Gastrocnemius medialis (tissue), 4 donors: ENCODE results near the gene PDCD2L. TPM values are rescaled to one million over a fixed set of nuclear protein-coding genes. Genes with fewer than 3 reads are reported as not detected.

Experiments used
- ATAC-seq, 2 donors: fragments of 150-250 bp; one replicate each; pipeline ENCODE4 v1.9.1; 2016
- DNase-seq, 2 donors: peaks; one replicate each; pipeline ENCODE4 v3.0.0-alpha.2; 2019
- H3K27ac ChIP-seq, 4 donors: fragments of 200-600 bp; sonication (generic); 1 replicate in 1 of 4; 2 replicates in 3 of 4; pipeline ENCODE4 v1.5.1; 2016 to 2018; ENCODE audit warnings: mild to moderate bottlenecking in 2 of 4, moderate library complexity in 1 of 4
- H3K27me3 ChIP-seq, 3 donors: fragments of 200-600 bp; sonication (generic) in 2 of 3; 1 replicate in 1 of 3; 2 replicates in 2 of 3; pipeline versions ENCODE4 v1.5.1 to v1.6.0; 2016 to 2019; ENCODE audit warnings: mild to moderate bottlenecking in 1 of 3, moderate library complexity in 1 of 3
- H3K36me3 ChIP-seq, 2 donors: fragments of 200-600 bp; sonication (generic) in 1 of 2; one replicate each; pipeline ENCODE4 v1.5.1; 2017 to 2018
- H3K4me1 ChIP-seq, 2 donors: fragments of 200-600 bp; sonication (generic) in 1 of 2; one replicate each; pipeline ENCODE4 v1.5.1; 2016 to 2017; ENCODE audit warnings: mild to moderate bottlenecking in 2 of 2
- H3K4me3 ChIP-seq, 4 donors: fragments of 200-600 bp; sonication (generic) in 3 of 4; 1 replicate in 1 of 4; 2 replicates in 3 of 4; pipeline ENCODE4 v1.5.1; 2016 to 2019; ENCODE audit warnings: mild to moderate bottlenecking in 2 of 4
- H3K9me3 ChIP-seq, 3 donors: fragments of 200-600 bp; sonication (generic) in 2 of 3; 1 replicate in 1 of 3; 2 replicates in 2 of 3; pipeline ENCODE4 v1.5.1; 2016 to 2019
- CTCF ChIP-seq, 5 experiments: fragments of 450-650 bp in 3 of 5; fragments of 200-600 bp in 2 of 5; sonication (generic) in 2 of 5; IDR thresholded peaks in 4 of 5; conservative IDR thresholded peaks in 1 of 5; 1 replicate in 4 of 5; 2 replicates in 1 of 5; pipeline ENCODE4 v1.5.1; 2016 to 2019; ENCODE audit warnings: antibody characterized with exemption in 5 of 5, mild to moderate bottlenecking in 3 of 5, moderate library complexity in 3 of 5
- POLR2A ChIP-seq, 2 donors: fragments of 450-650 bp; IDR thresholded peaks; one replicate each; pipeline ENCODE4 v1.6.1; 2017; ENCODE audit warnings: antibody characterized with exemption in 2 of 2, mild to moderate bottlenecking in 2 of 2, moderate library complexity in 2 of 2
- in situ Hi-C, 4 donors: fragments of 200-750 bp; cut with MboI; loops; one replicate each; pipeline versions ENCODE4 v1.15.0 to v1.8.0; 2017; ENCODE audit warnings: low sequenced_read_pairs in 4 of 4
- intact Hi-C: fragments of 100-400 bp; cut with DNase I; formaldehyde crosslinking; loops from one replicate; pipeline ENCODE4 v1.15.1; 2023; ENCODE audit warnings: low total_unique reads
- total RNA-seq, 4 donors: library from RNA; depleted of rRNA; stranded (reverse); fragments of >200 nt; gene quantifications; one replicate each; pipeline versions ENCODE4 v1.1.0 to v1.2.3, GENCODE V29; 2016

Gene PDCD2L
- total RNA-seq, 4 donors from 2014 or later: 18.1 to 49.8 (median 25.1) TPM

DNA sequence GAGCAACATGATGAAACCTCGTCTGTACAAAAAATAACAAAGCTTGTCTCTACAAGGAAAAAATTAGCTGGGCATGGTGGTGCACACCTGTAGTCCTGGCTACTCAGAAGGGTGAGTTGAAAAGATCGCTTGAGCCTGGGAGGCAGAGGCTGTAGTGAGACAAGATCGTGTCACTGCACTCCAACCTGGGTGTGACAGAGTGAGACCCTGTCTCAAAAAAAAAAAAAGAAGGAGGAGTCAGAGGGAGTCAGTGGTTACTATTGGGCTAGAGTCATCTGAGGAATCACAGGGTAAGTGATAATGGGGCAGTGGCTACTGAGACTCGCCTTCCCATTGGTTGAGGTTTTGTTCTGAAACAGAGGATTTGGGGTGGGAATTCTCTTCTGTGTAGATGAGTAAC lies 41.1 kb upstream of the PDCD2L start:
- Histone ChIP-seq H3K27ac (no peak overlapping the region), H3K27me3 (no peaks in the 10 kb centered on the region), H3K4me3 (no peak overlapping the region), H3K4me1 (peaks cover 31 to 38% of the 10 kb centered on the region in 2 donors), H3K36me3 (peaks cover 0 to 9% of the 10 kb centered on the region in 2 donors), H3K9me3 (no peaks in the 10 kb centered on the region)
- ATAC-seq: no peak
- TF ChIP-seq CTCF (IDR thresholded peaks at IDR 0.05 in 4 of 5, conservative IDR thresholded peaks at IDR 0.05 in 1 of 5) (no peak), POLR2A (IDR thresholded peaks at IDR 0.05) (no peak)
- in situ Hi-C loops: no loop called here
- intact Hi-C loops: no loop called here
- DNase-seq: no peak

DNA sequence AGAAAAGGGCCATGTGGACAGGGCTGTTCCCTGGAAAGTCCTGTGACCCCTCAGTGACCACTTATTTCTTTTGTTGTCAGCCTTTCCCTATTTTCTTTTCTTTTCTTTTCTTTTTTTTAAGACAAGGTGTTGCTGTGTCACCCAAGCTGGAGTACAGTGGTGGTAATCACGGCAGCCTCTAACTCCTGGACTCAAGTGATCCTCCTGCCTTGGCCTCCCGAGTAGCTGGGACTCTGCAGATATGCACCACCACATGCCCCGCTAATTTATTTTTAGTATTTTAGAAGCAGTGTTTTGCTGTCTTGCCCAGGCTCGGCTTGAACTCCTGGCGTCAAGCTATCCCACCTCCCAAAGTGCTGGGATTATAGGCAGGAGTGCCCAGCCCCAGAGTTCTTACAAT lies 40.3 kb upstream of the PDCD2L start:
- no peak for TF ChIP-seq POLR2A (IDR thresholded peaks at IDR 0.05)
- no peak for TF ChIP-seq CTCF (IDR thresholded peaks at IDR 0.05 in 4 of 5, conservative IDR thresholded peaks at IDR 0.05 in 1 of 5)
- H3K4me1 ChIP-seq: peaks cover 33 to 39% of the 10 kb centered on the region in 2 donors
- H3K36me3 ChIP-seq: peaks cover 0 to 17% of the 10 kb centered on the region in 2 donors
- H3K27ac ChIP-seq: peak overlapping the region in 2 of 4 donors; percentile 90 to 99
- no peak for ATAC-seq
- no peak overlapping the region for H3K4me3 ChIP-seq
- in situ Hi-C loops: no loop called here
- DNase-seq: no peak
- no peaks in the 10 kb centered on the region for H3K9me3 ChIP-seq
- H3K27me3 ChIP-seq: no peaks in the 10 kb centered on the region
- intact Hi-C loops: no loop called here

DNA sequence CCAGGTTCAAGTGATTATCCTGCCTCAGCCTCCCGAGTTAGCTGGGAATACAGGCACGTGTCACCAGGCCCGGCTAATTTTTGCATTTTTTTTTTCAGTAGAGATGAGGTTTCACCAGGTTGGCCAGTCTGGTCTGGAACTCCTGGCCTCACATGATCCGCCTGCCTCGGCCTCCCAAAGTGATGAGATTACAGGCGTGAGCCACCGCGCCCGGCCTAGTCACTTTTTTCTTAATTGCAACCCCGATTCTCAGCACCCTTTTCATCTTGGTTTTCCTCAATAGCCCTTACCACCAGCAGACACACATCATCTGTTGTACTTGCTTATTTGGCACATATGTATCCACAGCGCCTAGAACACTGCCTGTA lies 39.8 kb upstream of the PDCD2L start:
- in situ Hi-C loops: no loop called here
- TF ChIP-seq POLR2A (IDR thresholded peaks at IDR 0.05) (no peak), CTCF (IDR thresholded peaks at IDR 0.05 in 4 of 5, conservative IDR thresholded peaks at IDR 0.05 in 1 of 5) (no peak)
- Histone ChIP-seq H3K4me1 (peaks cover 35 to 42% of the 10 kb centered on the region in 2 donors), H3K27me3 (no peaks in the 10 kb centered on the region), H3K4me3 (peak overlapping the region; percentile 58 to 96 (median 82)), H3K9me3 (no peaks in the 10 kb centered on the region), H3K27ac (peak overlapping the region; percentile 84 to 99 (median 88)), H3K36me3 (peaks cover 0 to 22% of the 10 kb centered on the region in 2 donors)
- DNase-seq (no peak), ATAC-seq (no peak)
- intact Hi-C loops: no loop called here

GRCh38 chr19:34364830-34365462 lies 39.3 kb upstream of the PDCD2L start, which contains the start of gene GPI:
TSS of gene GPI (plus strand) at chr19:34365196. CDS start at chr19:34365267, 71 bp downstream.
- DNase-seq: peak; percentile 37 to 59
- H3K36me3 ChIP-seq: peaks cover 0 to 27% of the 10 kb centered on the region in 2 donors
- in situ Hi-C loops (no loop called here), intact Hi-C loops (no loop called here)
- H3K27ac ChIP-seq: peak within 1 kb of the TSS; percentile 84 to 99 (median 88)
- peak; percentile 63 to 69 for ATAC-seq
- peak within 1 kb of the TSS; percentile 58 to 96 (median 82) for H3K4me3 ChIP-seq
- H3K27me3 ChIP-seq: no peaks in the 10 kb centered on the region
- H3K9me3 ChIP-seq: no peaks in the 10 kb centered on the region
- H3K4me1 ChIP-seq: peaks cover 39 to 43% of the 10 kb centered on the region in 2 donors
- peak; percentile 69 for TF ChIP-seq POLR2A (IDR thresholded peaks at IDR 0.05)
- TF ChIP-seq CTCF (IDR thresholded peaks at IDR 0.05 in 4 of 5, conservative IDR thresholded peaks at IDR 0.05 in 1 of 5): no peak
